NCI-H345 (cell line): ENCODE data around the gene PDZD8.
"Not testable (repeated sequence)": the region's sequence is repeated elsewhere in the genome, so short reads cannot be mapped to it uniquely, and the experiment has no call there.

Source experiments
- DNase-seq: peaks from one replicate; lab custom pipeline; 2025; lab: John Stamatoyannopoulos, UW

Gene PDZD8

DNA sequence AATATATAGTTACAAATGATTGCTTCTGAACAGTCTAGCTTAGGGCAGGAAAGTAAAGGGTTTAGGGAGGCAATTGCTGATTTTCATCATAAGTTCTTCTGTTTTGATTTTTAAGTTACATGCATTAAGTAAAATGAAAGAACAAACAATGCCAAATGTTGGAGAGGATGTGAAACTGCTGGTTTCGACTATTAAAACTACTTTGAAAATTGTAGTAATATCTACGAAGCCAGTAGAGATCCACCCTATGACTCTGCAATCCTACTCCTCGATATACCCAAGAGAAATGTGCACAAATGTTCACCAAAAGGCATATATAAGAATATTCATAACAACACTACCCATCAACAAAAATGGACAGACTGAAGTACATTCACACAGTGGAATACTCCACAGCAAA is 24.3 kb downstream of the PDZD8 start:
- DNase-seq, result no peak

- DNase-seq, result no peak
Measured at GRCh38 chr10:117348236-117348635, 27.0 kb downstream of the PDZD8 start.

DNA sequence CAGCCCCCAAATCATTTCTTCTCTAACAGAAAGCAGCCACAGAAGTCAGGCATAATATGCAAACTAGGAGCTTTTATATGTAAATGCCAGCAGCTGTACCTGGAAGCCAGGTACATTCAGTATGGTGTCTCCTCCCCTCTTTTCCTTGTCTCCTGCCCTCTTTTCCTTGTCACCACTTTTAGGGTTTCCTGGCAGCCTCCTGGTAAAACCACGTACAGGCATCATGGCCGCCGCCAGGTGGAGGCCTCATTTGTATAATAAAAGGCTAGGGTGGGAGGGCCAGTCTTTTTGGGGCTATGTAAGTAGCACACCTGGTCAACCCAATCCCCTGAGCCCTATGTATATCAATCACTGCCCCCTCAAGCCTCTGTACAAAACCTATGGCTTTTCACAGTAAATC is 28.7 kb downstream of the PDZD8 start:
- DNase-seq, result no peak

DNA sequence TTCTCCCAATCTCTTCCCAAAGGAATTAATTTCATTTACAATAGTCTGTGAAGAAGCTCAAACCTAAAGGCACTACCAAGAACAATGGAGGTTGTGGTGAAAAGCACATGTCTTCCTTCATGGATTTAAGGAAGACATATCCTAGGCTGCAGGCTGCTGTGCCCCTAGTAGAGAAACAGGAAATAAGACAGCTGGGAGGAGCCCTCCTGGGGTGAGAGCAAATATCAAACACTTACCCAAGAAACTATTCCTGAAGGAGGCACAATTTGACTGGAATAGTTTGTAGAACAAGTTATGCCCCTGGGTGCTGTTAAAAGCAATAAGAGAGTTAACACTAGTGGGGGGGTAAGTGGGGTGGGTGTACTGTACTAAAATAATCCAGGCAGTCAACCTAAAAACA is 30.1 kb downstream of the PDZD8 start:
- DNase-seq, result no peak

DNA sequence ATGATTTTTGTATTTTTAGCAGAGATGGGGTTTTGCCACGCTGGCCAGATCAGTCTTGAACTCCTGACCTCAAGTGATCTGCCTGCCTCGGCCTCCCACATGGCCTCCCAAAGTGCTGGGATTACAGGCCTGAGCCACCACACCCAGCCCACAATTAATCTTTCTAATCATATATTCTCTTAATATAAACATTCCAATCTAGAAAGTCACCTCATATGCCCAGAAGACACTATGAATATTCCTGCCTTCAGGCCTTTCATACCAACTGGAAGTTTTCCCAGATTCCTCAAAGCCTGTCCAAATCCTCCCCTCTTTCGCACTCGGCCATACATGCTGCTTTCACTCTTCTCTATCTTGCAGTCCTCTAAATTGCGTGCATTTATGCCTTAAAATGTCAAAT is 32.6 kb downstream of the PDZD8 start:
- DNase-seq, result no peak

- no peak for DNase-seq
Measured at GRCh38 chr10:117341061-117341460, 34.2 kb downstream of the PDZD8 start.

- no peak for DNase-seq
Measured at GRCh38 chr10:117339979-117340378, 35.3 kb downstream of the PDZD8 start.

- DNase-seq, result no peak
Measured at GRCh38 chr10:117339578-117339977, 35.7 kb downstream of the PDZD8 start.

DNA sequence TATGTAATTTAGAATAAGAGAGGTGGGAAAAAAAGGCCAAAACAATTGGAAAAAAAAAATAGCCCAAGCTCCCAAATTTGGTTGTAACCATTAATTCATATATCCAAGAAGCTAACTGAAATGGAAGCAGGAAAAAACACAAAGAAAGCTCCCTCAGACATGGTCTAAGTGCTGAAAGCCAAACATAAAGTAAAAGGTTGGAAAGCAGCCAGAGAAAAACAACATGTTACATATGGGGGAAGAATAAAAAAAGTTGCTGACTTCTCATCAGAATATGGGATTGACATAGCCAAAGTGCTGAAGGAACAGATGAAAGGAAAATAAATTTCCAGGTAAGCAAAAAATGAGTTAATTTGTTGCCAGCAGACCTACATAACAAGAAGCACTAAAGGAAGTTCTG is 40.3 kb downstream of the PDZD8 start:
- no peak for DNase-seq

DNA sequence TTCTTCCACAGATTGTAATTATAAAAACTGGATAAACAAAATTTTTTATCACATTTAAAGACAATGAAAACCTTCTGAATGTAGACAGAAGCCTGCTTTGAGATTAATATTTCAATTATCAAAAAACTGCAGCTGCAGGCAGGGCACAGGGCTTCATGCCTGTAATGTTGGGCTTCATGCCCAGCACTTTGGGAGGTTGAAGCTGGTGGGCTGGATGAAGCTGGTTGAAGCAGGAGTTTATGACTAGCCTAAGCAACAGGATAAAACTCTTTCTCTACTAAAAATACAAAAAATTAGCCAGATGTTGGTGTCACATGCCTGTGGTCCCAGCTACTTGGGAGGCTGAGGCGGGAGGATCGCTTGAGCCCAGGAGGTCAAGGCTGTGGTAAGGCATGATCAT is 41.2 kb downstream of the PDZD8 start:
- DNase-seq, result no peak

DNA sequence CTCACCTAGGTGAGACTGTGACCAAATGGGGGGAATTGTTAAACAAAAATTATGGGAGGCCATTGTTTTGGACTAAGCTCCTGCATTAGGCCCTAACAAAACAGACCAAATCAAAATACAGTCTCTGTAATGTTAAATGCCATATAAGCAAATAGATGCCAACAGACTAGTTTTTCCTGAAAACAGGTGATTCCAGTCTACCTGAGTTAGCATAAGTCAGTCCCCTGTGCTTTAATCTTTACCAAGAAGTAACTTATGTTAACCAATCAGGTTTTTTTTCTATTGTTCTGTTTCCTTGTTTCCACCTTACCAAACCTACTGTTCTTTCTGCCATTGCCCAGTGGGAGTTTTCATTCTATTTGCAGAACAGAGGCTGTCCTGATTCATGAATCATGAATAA is 48.0 kb downstream of the PDZD8 start:
- DNase-seq, result no peak

- DNase-seq, result no peak
Measured at GRCh38 chr10:117324367-117324766, 50.9 kb downstream of the PDZD8 start.

- DNase-seq, result no peak
Measured at GRCh38 chr10:117322260-117322659, 53.0 kb downstream of the PDZD8 start.

DNA sequence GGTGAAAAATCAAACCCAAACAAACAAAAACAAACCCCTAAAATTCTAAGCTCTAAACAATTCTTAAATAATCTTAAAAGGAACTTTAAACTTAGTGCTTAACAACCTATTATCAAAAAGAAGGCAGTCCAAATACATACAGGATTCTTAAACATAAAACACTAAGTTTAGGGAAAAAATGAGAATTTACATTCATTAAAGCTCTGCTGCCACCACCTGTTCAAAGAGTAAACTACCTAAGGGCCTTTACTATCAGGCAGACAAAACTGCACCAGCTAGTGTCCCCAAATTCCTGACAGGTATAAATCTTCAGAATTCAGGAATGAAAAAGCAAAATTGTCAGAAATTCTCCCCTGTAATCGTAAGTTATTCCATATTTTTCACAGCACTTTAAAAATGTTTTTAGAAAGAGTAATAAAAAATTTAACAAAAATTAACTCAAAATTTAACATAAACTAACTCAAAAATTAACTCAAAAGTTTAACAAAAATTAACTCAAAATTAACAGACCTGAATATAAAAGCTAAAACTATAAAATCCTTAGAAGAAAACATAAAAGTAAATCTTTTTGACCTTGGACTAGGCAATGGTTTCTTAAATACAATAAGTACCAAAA is 55.1 kb downstream of the PDZD8 start:
- DNase-seq, result peak; percentile 5

GRCh38 chr10:117318909-117319308 is 56.3 kb downstream of the PDZD8 start:
- DNase-seq, result no peak

- no peak for DNase-seq
Measured at GRCh38 chr10:117316701-117317100, 58.5 kb downstream of the PDZD8 start.

- no peak for DNase-seq
Measured at GRCh38 chr10:117313641-117314040, 61.6 kb downstream of the PDZD8 start.

DNA sequence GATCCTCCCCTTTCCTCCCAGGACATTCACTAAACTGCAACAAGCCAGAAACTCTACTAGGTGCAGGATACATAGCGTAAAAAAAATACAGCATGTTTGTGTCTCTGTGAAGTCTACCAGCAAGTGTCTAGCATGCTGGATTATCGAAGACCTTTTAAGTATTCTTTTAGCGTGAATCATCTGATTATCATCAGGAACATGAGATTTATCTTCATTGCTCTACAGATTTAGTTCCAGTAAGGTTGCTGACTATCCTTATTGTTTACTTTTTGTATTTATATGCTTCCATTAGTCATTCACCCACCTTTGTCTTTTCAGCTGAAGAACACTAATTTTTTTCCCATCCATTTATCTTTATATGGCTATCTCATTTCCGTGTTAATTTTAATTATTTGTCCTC is 62.8 kb downstream of the PDZD8 start:
- DNase-seq, result no peak

DNA sequence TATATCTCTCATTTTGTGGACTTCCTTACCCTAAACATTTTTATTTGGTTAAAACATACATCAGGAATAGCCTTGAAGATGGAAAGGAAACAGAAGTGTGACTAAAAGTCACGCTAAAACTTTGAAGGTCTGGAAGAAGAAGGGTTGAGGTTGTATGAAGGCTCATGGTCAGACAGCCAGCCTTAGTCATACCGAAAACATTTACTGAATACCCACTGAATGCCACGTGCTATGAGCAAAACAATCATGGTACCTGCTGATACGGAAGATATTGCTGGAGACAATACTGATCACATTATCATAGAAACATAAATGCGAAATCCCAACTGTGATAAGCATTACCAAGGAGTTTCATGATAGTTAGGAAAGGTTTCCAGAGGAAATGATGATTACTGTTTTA is 64.0 kb downstream of the PDZD8 start:
- no peak for DNase-seq

DNA sequence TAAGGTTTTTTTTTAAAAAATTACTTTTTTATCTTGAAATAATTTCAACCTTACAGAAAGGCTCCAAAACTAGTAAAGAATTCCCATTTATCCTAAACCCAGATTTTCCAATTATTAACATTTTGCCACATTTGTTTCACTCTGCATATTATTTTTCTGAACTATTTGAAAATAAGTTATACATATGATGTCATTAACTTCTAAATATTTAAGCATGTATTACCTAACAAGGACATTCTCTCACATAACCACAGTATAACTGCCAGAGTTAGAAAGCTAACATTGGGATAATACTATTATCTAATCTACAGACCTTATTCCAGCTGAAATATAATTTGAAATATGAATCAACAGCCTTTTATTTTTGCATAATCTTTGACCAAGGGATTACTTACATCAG is 68.6 kb downstream of the PDZD8 start:
- DNase-seq, result no peak

GRCh38 chr10:117303451-117303850 is 71.8 kb downstream of the PDZD8 start:
- not testable (repeated sequence) for DNase-seq

GRCh38 chr10:117300671-117301070 is 74.6 kb downstream of the PDZD8 start:
- DNase-seq, result no peak

- no peak for DNase-seq
Measured at GRCh38 chr10:117299435-117299834, 75.8 kb downstream of the PDZD8 start.

DNA sequence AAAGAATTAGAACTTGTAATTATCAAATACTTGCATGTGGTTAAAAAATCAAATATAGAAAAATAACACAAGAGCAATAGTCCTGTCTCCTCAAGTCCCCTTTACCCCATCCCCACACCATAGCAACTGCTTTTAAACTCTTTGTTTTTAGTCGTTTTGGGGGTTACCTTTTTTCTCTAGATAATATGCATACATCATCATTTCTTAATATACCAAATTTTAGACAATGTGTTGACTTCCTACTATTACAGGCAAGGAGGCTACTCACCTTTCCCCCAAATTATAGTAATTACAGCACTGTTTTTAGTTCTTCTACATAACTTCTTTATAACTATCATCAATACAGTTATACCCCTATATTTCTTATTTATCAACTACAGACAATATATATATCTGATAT is 77.0 kb downstream of the PDZD8 start:
- DNase-seq, result no peak

DNA sequence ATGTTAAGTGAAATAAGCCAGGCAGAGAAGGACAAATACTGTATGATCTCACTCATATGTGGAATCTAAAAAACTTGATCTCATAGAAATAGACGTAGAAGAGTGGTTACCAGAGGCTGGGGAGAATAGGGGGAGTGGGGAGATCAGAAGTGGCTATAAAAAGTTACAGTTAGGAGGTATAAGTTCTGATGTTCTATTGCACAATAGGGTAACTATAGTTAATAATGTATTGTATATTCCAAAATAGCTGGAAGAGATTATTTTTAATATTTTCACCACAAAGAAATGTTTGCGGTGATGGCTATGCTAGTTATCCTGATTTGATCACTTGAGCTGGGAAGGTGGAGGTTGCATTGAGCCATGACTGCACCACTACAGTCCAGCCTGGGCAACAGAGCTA is 80.5 kb downstream of the PDZD8 start:
- no peak for DNase-seq
